WTC11 (cell line): ENCODE measurements around the gene SEBOX. TPM values are rescaled to one million over a fixed set of nuclear protein-coding genes. Genes with fewer than 3 reads are reported as not detected.

ENCODE experiments used
- ATAC-seq: fragments of 200-7000 bp; cut with Tn5 transposase; 2 replicates; pipeline ENCODE4 v1.10.0; 2021; ENCODE audit warnings: mild to moderate bottlenecking, moderate library complexity
- Bru-seq: library from RNA; stranded (reverse); fragments of 400-500 nt; gene quantifications from one replicate; lab custom pipeline; 2021; lab: Mats Ljungman, UMichigan
- CTCF ChIA-PET: fragments of 300-600 bp; sonication (Branson Sonifier 250); formaldehyde crosslinking; loops from one replicate; lab custom pipeline; 2021; ENCODE audit warnings: antibody characterized with exemption; lab: Charles Lee
- POLR2A ChIA-PET: fragments of 350-600 bp; sonication (Branson Sonifier 250); formaldehyde crosslinking; loops from one replicate; lab custom pipeline; 2021; ENCODE audit warnings: antibody characterized with exemption; lab: Charles Lee
- DNase-seq: peaks from one replicate; pipeline ENCODE4 v3.0.0; 2021; ENCODE audit warnings: low spot score
- H3K27ac Mint-ChIP-seq: 2 replicates; pipeline ENCODE4 v1.8.0; 2021; ENCODE audit warnings: mixed read lengths
- H3K27me3 Mint-ChIP-seq: 2 replicates; pipeline ENCODE4 v1.8.0; 2021; ENCODE audit warnings: low read depth, mild to moderate bottlenecking, moderate library complexity, mixed read lengths
- H3K36me3 Mint-ChIP-seq: 2 replicates; pipeline ENCODE4 v1.8.0; 2021; ENCODE audit warnings: mixed read lengths
- H3K4me1 Mint-ChIP-seq: 2 replicates; pipeline ENCODE4 v1.8.0; 2022; ENCODE audit warnings: mixed read lengths
- H3K4me3 Mint-ChIP-seq: 2 replicates; pipeline ENCODE4 v1.8.0; 2021; ENCODE audit warnings: mild to moderate bottlenecking, moderate library complexity, mixed read lengths
- H3K9me3 Mint-ChIP-seq: 2 replicates; pipeline ENCODE4 v1.8.0; 2021; ENCODE audit warnings: mixed read lengths
- EMX1 ChIP-seq: fragments of 250-450 bp; sonication (Bioruptor Pico); IDR thresholded peaks from 2 replicates; pipeline ENCODE4 v1.8.0; 2021; ENCODE audit warnings: mild to moderate bottlenecking
- IRF2 ChIP-seq: sonication (generic); formaldehyde crosslinking; IDR thresholded peaks from 2 replicates; pipeline ENCODE4 v1.8.0; 2022; ENCODE audit warnings: low read depth, missing genetic modification reagents, borderline replicate concordance
- NR2C2 ChIP-seq: sonication (generic); formaldehyde crosslinking; IDR thresholded peaks from 2 replicates; pipeline ENCODE4 v1.8.0; 2022; ENCODE audit warnings: mild to moderate bottlenecking, missing genetic modification reagents
- ZNF138 ChIP-seq: sonication (generic); formaldehyde crosslinking; conservative IDR thresholded peaks from 2 replicates; pipeline ENCODE4 v1.8.1; 2022; ENCODE audit warnings: mild to moderate bottlenecking, moderate library complexity, missing genetic modification reagents
- ZNF219 ChIP-seq: sonication (generic); formaldehyde crosslinking; IDR thresholded peaks from 2 replicates; pipeline ENCODE4 v1.8.0; 2023; ENCODE audit warnings: missing genetic modification reagents, mild to moderate bottlenecking, borderline replicate concordance
- ZNF396 ChIP-seq: fragments of 250-450 bp; sonication (Bioruptor Pico); IDR thresholded peaks from 2 replicates; pipeline ENCODE4 v1.8.0; 2021; ENCODE audit warnings: mild to moderate bottlenecking, moderate library complexity, borderline replicate concordance
- long read RNA-seq, 3 experiments: library from RNA in 1 of 3; library from capped mRNA in 1 of 3; library from polyadenylated mRNA in 1 of 3; unstranded in 2 of 3; stranded (forward) in 1 of 3; transcript quantifications; one replicate each; pipeline ENCODE4 v2.0.0, GENCODE V29; 2021
- total RNA-seq: library from RNA; stranded (reverse); gene quantifications from 3 replicates; pipeline ENCODE4 v1.2.3, GENCODE V29; 2021
- TF ChIP-seq, protein P1 (sequence below): sonication (generic); formaldehyde crosslinking; IDR thresholded peaks from 2 replicates; pipeline ENCODE4 v1.8.1; 2022; ENCODE audit warnings: low read depth, missing genetic modification reagents, borderline replicate concordance
- TF ChIP-seq, protein P2 (sequence below): sonication (generic); formaldehyde crosslinking; IDR thresholded peaks from 2 replicates; pipeline ENCODE4 v1.8.1; 2022; ENCODE audit warnings: mild to moderate bottlenecking, missing genetic modification reagents, moderate library complexity, borderline replicate concordance
- TF ChIP-seq, protein P3 (sequence below): fragments of 250-450 bp; sonication (Bioruptor Pico); IDR thresholded peaks from 2 replicates; pipeline ENCODE4 v1.9.0; 2021; ENCODE audit warnings: mild to moderate bottlenecking, borderline replicate concordance
- TF ChIP-seq, protein P4 (sequence below): sonication (generic); formaldehyde crosslinking; IDR thresholded peaks from 2 replicates; pipeline ENCODE4 v1.8.1; 2023; ENCODE audit warnings: mild to moderate bottlenecking, missing genetic modification reagents
- TF ChIP-seq, protein P5 (sequence below): fragments of 250-450 bp; sonication (Bioruptor Pico); IDR thresholded peaks from 2 replicates; pipeline ENCODE4 v2.1.2; 2022; ENCODE audit warnings: mild to moderate bottlenecking, moderate library complexity
- TF ChIP-seq, protein P6 (sequence below): fragments of 250-450 bp; sonication (Bioruptor Pico); conservative IDR thresholded peaks from 2 replicates; pipeline ENCODE4 v1.9.0; 2021; ENCODE audit warnings: mild to moderate bottlenecking

Gene SEBOX, protein sequence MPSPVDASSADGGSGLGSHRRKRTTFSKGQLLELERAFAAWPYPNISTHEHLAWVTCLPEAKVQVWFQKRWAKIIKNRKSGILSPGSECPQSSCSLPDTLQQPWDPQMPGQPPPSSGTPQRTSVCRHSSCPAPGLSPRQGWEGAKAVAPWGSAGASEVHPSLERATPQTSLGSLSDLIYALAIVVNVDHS
- total RNA-seq (not detected in 3 replicates), Bru-seq, nascent RNA (not detected)
- long read RNA-seq, experiment 1 = 0 reads
- long read RNA-seq, experiment 2 = 0 reads
- long read RNA-seq, experiment 3 = 0 reads

DNA sequence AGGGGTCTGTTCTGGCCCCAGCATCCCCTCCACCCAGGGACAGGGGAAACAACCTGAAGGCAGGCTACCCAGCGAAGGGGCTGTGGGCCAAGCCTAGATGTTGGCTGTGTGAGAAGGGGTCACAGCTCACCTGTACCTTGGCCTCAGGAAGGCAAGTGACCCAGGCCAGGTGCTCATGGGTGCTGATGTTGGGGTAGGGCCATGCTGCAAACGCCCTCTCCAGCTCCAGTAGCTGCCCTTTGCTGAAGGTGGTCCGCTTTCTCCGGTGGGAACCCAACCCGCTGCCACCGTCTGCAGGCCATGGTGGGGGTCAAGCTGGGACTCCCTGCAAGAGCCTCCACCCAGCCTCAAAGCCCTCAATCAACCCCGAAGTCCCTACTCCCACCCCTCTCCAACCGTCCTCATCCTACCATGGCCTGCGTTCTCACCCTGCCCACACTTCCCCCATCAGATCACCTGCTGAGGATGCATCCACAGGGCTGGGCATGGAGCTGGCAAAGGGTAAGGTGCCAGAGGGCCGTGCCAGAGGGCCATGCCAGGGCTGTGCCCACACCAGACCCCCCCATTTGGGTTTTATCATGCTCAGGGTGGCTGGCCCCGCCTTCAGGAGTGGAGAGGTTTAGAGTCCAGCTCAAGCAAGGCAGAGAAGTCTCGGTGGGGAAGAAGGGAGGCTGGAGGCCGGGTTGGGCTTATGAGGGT lies at the start of gene SEBOX:
Gene SEBOX (minus strand): TSS at position 535 of the 699 bp plus-strand sequence. CDS start 48 bp downstream, at position 487.
- CTCF ChIA-PET = interaction anchor here (2.0 to 2.5 kb wide), 2 partner anchors 7 to 52 kb away, joined by 7 to 16 read pairs; partner anchors contain the start of gene POLDIP2
- POLR2A ChIA-PET = no interaction called here

DNA sequence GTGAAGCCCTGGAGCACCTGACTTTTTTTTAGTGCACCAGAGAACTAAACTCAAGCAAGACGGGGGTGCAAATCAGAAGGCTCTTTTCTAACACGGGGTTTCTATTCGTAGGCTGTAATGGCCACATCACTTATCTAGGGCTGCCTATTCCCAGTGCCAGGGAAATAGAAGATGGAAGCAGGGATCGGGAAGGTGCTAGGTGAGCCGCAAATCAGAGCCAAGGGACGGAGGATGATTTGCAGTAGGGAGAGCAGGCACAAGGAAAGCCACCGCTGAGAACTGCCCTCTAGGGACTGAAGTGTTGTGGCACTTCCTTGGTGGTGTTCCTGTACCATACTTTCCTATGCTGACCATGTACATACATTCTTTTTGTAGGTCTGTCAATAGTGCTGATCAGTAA lies 48.8 kb upstream of the SEBOX start:
- no peak overlapping the region for H3K27ac Mint-ChIP-seq
- DNase-seq = no peak
- H3K36me3 Mint-ChIP-seq = no peaks in the 10 kb centered on the region
- no peak for TF ChIP-seq ZNF138 (CRISPR knock-in tag)
- TF ChIP-seq, protein P1, sequence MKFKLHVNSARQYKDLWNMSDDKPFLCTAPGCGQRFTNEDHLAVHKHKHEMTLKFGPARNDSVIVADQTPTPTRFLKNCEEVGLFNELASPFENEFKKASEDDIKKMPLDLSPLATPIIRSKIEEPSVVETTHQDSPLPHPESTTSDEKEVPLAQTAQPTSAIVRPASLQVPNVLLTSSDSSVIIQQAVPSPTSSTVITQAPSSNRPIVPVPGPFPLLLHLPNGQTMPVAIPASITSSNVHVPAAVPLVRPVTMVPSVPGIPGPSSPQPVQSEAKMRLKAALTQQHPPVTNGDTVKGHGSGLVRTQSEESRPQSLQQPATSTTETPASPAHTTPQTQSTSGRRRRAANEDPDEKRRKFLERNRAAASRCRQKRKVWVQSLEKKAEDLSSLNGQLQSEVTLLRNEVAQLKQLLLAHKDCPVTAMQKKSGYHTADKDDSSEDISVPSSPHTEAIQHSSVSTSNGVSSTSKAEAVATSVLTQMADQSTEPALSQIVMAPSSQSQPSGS (CRISPR knock-in tag) = no peak
- TF ChIP-seq, protein P2, sequence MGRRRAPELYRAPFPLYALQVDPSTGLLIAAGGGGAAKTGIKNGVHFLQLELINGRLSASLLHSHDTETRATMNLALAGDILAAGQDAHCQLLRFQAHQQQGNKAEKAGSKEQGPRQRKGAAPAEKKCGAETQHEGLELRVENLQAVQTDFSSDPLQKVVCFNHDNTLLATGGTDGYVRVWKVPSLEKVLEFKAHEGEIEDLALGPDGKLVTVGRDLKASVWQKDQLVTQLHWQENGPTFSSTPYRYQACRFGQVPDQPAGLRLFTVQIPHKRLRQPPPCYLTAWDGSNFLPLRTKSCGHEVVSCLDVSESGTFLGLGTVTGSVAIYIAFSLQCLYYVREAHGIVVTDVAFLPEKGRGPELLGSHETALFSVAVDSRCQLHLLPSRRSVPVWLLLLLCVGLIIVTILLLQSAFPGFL = no peak
- TF ChIP-seq EMX1 (CRISPR knock-in tag) = no peak
- TF ChIP-seq, protein P3, sequence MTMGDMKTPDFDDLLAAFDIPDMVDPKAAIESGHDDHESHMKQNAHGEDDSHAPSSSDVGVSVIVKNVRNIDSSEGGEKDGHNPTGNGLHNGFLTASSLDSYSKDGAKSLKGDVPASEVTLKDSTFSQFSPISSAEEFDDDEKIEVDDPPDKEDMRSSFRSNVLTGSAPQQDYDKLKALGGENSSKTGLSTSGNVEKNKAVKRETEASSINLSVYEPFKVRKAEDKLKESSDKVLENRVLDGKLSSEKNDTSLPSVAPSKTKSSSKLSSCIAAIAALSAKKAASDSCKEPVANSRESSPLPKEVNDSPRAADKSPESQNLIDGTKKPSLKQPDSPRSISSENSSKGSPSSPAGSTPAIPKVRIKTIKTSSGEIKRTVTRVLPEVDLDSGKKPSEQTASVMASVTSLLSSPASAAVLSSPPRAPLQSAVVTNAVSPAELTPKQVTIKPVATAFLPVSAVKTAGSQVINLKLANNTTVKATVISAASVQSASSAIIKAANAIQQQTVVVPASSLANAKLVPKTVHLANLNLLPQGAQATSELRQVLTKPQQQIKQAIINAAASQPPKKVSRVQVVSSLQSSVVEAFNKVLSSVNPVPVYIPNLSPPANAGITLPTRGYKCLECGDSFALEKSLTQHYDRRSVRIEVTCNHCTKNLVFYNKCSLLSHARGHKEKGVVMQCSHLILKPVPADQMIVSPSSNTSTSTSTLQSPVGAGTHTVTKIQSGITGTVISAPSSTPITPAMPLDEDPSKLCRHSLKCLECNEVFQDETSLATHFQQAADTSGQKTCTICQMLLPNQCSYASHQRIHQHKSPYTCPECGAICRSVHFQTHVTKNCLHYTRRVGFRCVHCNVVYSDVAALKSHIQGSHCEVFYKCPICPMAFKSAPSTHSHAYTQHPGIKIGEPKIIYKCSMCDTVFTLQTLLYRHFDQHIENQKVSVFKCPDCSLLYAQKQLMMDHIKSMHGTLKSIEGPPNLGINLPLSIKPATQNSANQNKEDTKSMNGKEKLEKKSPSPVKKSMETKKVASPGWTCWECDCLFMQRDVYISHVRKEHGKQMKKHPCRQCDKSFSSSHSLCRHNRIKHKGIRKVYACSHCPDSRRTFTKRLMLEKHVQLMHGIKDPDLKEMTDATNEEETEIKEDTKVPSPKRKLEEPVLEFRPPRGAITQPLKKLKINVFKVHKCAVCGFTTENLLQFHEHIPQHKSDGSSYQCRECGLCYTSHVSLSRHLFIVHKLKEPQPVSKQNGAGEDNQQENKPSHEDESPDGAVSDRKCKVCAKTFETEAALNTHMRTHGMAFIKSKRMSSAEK (CRISPR knock-in tag) = no peak
- no peak for TF ChIP-seq ZNF219 (CRISPR knock-in tag)
- TF ChIP-seq, all 79 proteins: peak for 0
- ChIA-PET CTCF (no interaction called here), POLR2A (no interaction called here)
- Mint-ChIP-seq H3K4me3 (no peak overlapping the region), H3K9me3 (no peaks in the 10 kb centered on the region), H3K27me3 (peaks cover 59% of the 10 kb centered on the region), H3K4me1 (peaks cover 31% of the 10 kb centered on the region)
- peak; percentile 20; the same call in 1 of the 2 replicates for ATAC-seq

More for the DNA sequence above, at the start of gene SEBOX:
- H3K4me3 Mint-ChIP-seq = no peak within 1 kb of the TSS
- H3K9me3 Mint-ChIP-seq = no peaks in the 10 kb centered on the region
- DNase-seq (no peak), ATAC-seq (no peak)
- peaks cover 18% of the 10 kb centered on the region for H3K36me3 Mint-ChIP-seq
- no peak for TF ChIP-seq IRF2 (CRISPR knock-in tag)
- no peak for TF ChIP-seq ZNF396 (CRISPR knock-in tag)
- TF ChIP-seq, all 79 proteins: peak for 0
- peaks cover 2% of the 10 kb centered on the region; the same call in 1 of the 2 replicates for H3K4me1 Mint-ChIP-seq
- no peak within 1 kb of the TSS for H3K27ac Mint-ChIP-seq
- no peaks in the 10 kb centered on the region for H3K27me3 Mint-ChIP-seq

DNA sequence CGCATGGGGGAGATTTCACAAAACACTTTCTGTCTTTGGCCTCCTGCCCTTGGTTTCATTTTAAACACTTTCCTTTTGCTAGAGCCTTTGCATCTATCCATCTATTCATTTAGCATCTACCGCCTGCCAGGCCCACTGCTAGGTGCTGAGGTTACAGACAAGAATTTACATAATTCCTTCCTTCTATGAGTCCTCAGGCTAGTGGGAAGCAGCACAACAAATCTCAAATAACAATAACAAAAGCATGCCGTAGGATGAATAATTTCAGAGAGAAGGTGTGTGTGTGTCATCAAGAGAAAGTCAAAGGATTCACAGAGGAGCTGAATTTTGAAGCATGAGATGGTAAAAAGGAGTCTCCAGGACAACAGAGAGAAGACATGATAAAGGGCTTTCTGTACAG lies 47.1 kb upstream of the SEBOX start:
- H3K9me3 Mint-ChIP-seq = no peaks in the 10 kb centered on the region
- H3K4me1 Mint-ChIP-seq = peaks cover 48% of the 10 kb centered on the region
- H3K27ac Mint-ChIP-seq = 0 out of 2 replicates have a peak overlapping the region, but pooled peaks have one; percentile 1
- H3K36me3 Mint-ChIP-seq = no peaks in the 10 kb centered on the region
- DNase-seq = no peak
- peaks cover 44% of the 10 kb centered on the region for H3K27me3 Mint-ChIP-seq
- POLR2A ChIA-PET = no interaction called here
- no peak for ATAC-seq
- CTCF ChIA-PET = no interaction called here
- H3K4me3 Mint-ChIP-seq = no peak overlapping the region
- no peak for TF ChIP-seq NR2C2 (CRISPR knock-in tag)
- TF ChIP-seq, protein P4, sequence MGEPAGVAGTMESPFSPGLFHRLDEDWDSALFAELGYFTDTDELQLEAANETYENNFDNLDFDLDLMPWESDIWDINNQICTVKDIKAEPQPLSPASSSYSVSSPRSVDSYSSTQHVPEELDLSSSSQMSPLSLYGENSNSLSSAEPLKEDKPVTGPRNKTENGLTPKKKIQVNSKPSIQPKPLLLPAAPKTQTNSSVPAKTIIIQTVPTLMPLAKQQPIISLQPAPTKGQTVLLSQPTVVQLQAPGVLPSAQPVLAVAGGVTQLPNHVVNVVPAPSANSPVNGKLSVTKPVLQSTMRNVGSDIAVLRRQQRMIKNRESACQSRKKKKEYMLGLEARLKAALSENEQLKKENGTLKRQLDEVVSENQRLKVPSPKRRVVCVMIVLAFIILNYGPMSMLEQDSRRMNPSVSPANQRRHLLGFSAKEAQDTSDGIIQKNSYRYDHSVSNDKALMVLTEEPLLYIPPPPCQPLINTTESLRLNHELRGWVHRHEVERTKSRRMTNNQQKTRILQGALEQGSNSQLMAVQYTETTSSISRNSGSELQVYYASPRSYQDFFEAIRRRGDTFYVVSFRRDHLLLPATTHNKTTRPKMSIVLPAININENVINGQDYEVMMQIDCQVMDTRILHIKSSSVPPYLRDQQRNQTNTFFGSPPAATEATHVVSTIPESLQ (CRISPR knock-in tag) = no peak
- TF ChIP-seq, protein P5, sequence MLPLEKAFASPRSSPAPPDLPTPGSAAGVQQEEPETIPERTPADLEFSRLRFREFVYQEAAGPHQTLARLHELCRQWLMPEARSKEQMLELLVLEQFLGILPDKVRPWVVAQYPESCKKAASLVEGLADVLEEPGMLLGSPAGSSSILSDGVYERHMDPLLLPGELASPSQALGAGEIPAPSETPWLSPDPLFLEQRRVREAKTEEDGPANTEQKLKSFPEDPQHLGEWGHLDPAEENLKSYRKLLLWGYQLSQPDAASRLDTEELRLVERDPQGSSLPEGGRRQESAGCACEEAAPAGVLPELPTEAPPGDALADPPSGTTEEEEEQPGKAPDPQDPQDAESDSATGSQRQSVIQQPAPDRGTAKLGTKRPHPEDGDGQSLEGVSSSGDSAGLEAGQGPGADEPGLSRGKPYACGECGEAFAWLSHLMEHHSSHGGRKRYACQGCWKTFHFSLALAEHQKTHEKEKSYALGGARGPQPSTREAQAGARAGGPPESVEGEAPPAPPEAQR (CRISPR knock-in tag) = no peak
- TF ChIP-seq, protein P6, sequence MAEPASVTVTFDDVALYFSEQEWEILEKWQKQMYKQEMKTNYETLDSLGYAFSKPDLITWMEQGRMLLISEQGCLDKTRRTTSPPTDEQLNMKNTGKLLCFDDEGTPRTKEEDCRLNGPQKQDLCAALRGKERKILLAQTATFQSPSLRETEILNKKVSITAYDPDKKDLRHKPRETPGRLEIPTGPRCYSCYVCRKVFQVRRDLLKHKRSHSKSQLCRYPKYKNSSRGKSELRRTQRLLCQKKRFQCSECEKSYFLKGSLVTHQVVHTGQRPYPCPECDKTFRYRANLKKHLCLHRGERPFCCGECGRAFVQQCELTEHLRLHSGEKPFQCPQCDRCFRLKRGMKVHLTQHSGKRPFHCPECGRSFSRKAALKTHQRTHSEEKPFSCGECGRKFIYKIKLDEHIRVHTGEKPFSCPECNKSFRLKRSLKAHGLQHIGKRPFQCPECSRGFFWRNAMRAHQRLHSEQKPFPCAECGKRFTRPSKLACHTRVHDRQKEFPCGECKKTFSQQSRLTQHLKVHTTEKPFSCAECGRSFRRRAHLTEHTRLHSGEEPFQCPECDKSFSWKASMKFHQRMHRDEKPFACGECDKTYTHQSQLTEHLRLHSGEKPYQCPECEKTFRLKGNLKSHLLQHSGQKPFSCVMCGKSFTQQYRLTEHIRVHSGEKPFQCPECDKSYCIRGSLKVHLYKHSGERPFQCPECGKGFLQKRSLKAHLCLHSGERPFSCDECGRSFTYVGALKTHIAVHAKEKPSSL (CRISPR knock-in tag) = no peak
